MCF 10A (cell line): ENCODE results near the gene VSTM2B. TPM values are rescaled to one million over a fixed set of nuclear protein-coding genes. Genes with fewer than 3 reads are reported as not detected.
A peak's percentile ranks its signal among the peaks of the same experiment; 100 is the strongest.

Experiments
- BruUV-seq: library from RNA; stranded (reverse); fragments of 400-500 nt; replicated peaks from 2 replicates; lab custom pipeline; 2021; lab: Mats Ljungman, UMichigan
- CTCF ChIA-PET: fragments of 300-600 bp; sonication (Branson Sonifier 250); formaldehyde crosslinking; extraction: SDS; loops from one replicate; lab custom pipeline; 2021; ENCODE audit warnings: antibody characterized with exemption, inconsistent platforms; lab: Yijun Ruan, JAX
- POLR2A ChIA-PET: fragments of 300-600, 350-650 bp; sonication (Branson Sonifier 250); formaldehyde crosslinking; extraction: SDS; loops from one replicate; lab custom pipeline; 2020; ENCODE audit warnings: antibody characterized with exemption, inconsistent platforms; lab: Yijun Ruan, JAX
- DNase-seq: peaks from one replicate; pipeline ENCODE4 v3.0.0-alpha.2; 2018; ENCODE audit not compliant: unreplicated experiment
- H3K27ac Mint-ChIP-seq: one replicate; pipeline ENCODE4 v1.8.0; 2022; ENCODE audit warnings: mild to moderate bottlenecking, low read depth, mixed read lengths; ENCODE audit not compliant: unreplicated experiment
- H3K27me3 Mint-ChIP-seq: one replicate; pipeline ENCODE4 v1.8.0; 2022; ENCODE audit warnings: mixed read lengths; ENCODE audit not compliant: insufficient read depth, unreplicated experiment
- H3K36me3 Mint-ChIP-seq: one replicate; pipeline ENCODE4 v1.8.0; 2022; ENCODE audit warnings: mild to moderate bottlenecking, moderate library complexity, mixed read lengths; ENCODE audit not compliant: insufficient read depth, unreplicated experiment
- H3K4me1 Mint-ChIP-seq: one replicate; pipeline ENCODE4 v1.8.0; 2022; ENCODE audit warnings: mixed read lengths; ENCODE audit not compliant: insufficient read depth, unreplicated experiment
- H3K4me3 Mint-ChIP-seq: one replicate; pipeline ENCODE4 v1.8.0; 2022; ENCODE audit warnings: mild to moderate bottlenecking, moderate library complexity, mixed read lengths; ENCODE audit not compliant: unreplicated experiment
- H3K9me3 Mint-ChIP-seq: one replicate; pipeline ENCODE4 v1.8.0; 2022; ENCODE audit warnings: mixed read lengths; ENCODE audit not compliant: unreplicated experiment
- intact Hi-C: fragments of 100-400 bp; cut with micrococcal nuclease; formaldehyde crosslinking; loops from 2 replicates; pipeline ENCODE4 v1.14.1; 2022
- total RNA-seq: library from RNA; stranded (reverse); gene quantifications from 2 replicates; pipeline ENCODE4 v1.2.3, GENCODE V29; 2022
- TF ChIP-seq, protein P1 (sequence below): fragments of 200-600 bp; IDR thresholded peaks from one replicate; pipeline ENCODE4 v1.8.0; 2022; ENCODE audit warnings: antibody characterized with exemption, mild to moderate bottlenecking; ENCODE audit not compliant: unreplicated experiment

VSTM2B gene
- total RNA-seq, 1 experiment from 2014 or later: not detected

- Mint-ChIP-seq H3K36me3 (peaks cover 22% of the 10 kb centered on the region), H3K4me3 (peak within 1 kb of the TSS; percentile 99), H3K4me1 (no peaks in the 10 kb centered on the region), H3K9me3 (no peaks in the 10 kb centered on the region), H3K27me3 (no peaks in the 10 kb centered on the region), H3K27ac (peak within 1 kb of the TSS; percentile 100)
- ChIA-PET POLR2A (interaction anchor here (0.6 to 7.2 kb wide), 28 partner anchors 9 to 1957 kb away, joined by 3 to 126 read pairs (median 3); partner anchors contain the start of genes C19orf12 and UQCRFS1), CTCF (interaction anchor here (0.7 to 12.7 kb wide), 6 partner anchors 8 to 240 kb away, joined by 3 to 398 read pairs (median 3); partner anchors contain the start of gene C19orf12)
- intact Hi-C loops: loop anchor here (2.0 kb wide), 1 partner anchor 59 kb away; the partner anchor contains the start of gene PLEKHF1
- DNase-seq: peak; percentile 94
- TF ChIP-seq, protein P1, sequence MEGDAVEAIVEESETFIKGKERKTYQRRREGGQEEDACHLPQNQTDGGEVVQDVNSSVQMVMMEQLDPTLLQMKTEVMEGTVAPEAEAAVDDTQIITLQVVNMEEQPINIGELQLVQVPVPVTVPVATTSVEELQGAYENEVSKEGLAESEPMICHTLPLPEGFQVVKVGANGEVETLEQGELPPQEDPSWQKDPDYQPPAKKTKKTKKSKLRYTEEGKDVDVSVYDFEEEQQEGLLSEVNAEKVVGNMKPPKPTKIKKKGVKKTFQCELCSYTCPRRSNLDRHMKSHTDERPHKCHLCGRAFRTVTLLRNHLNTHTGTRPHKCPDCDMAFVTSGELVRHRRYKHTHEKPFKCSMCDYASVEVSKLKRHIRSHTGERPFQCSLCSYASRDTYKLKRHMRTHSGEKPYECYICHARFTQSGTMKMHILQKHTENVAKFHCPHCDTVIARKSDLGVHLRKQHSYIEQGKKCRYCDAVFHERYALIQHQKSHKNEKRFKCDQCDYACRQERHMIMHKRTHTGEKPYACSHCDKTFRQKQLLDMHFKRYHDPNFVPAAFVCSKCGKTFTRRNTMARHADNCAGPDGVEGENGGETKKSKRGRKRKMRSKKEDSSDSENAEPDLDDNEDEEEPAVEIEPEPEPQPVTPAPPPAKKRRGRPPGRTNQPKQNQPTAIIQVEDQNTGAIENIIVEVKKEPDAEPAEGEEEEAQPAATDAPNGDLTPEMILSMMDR: no peak
- BruUV-seq: TSS peak; percentile 74
These were observed 80.0 kb downstream of the VSTM2B start, which contains the start of gene POP4 for GRCh38 chr19:29605653-29606419. POP4 (plus strand) TSS chr19:29606283; CDS start chr19:29606319, 36 bp downstream.

GRCh38 chr19:29606420-29606747, 80.6 kb downstream of the VSTM2B start:
- H3K27me3 Mint-ChIP-seq: no peaks in the 10 kb centered on the region
- TF ChIP-seq, protein P1: no peak
- ChIA-PET CTCF (interaction anchor here (0.7 to 12.7 kb wide), 7 partner anchors 9 to 268 kb away, joined by 3 to 398 read pairs (median 3); partner anchors contain the start of gene C19orf12), POLR2A (interaction anchor here (0.6 to 7.2 kb wide), 25 partner anchors 8 to 1956 kb away, joined by 3 to 126 read pairs (median 3); partner anchors contain the start of genes C19orf12 and UQCRFS1)
- peak overlapping the region; percentile 100 for H3K27ac Mint-ChIP-seq
- H3K4me1 Mint-ChIP-seq: no peaks in the 10 kb centered on the region
- no peaks in the 10 kb centered on the region for H3K9me3 Mint-ChIP-seq
- H3K4me3 Mint-ChIP-seq: peak overlapping the region; percentile 99
- DNase-seq: no peak
- peaks cover 23% of the 10 kb centered on the region for H3K36me3 Mint-ChIP-seq
- BruUV-seq: TSS peak; percentile 67
- intact Hi-C loops: loop anchor here (2.0 kb wide), 1 partner anchor 58 kb away; the partner anchor contains the start of gene PLEKHF1

GRCh38 chr19:29609636-29610035, 83.8 kb downstream of the VSTM2B start:
- POLR2A ChIA-PET: interaction anchor here (7.2 kb wide), 1 partner anchor 105 kb away, joined by 126 read pairs; the partner anchor contains the start of gene C19orf12
- Mint-ChIP-seq H3K4me1 (no peaks in the 10 kb centered on the region), H3K4me3 (no peak overlapping the region), H3K27me3 (no peaks in the 10 kb centered on the region), H3K36me3 (peaks cover 39% of the 10 kb centered on the region), H3K27ac (no peak overlapping the region), H3K9me3 (no peaks in the 10 kb centered on the region)
- intact Hi-C loops: loop anchor here (1.0 to 10.0 kb wide), 2 partner anchors 82 to 1045 kb away; no protein-coding TSS in a partner anchor
- TF ChIP-seq, protein P1: no peak
- no TSS peak for BruUV-seq
- CTCF ChIA-PET: interaction anchor here (0.6 to 12.7 kb wide), 20 partner anchors 9 to 1703 kb away, joined by 3 to 398 read pairs (median 6); partner anchors contain the start of genes C19orf12 and URI1
- DNase-seq: no peak

GRCh38 chr19:29610213-29610573, 84.4 kb downstream of the VSTM2B start:
- H3K4me1 Mint-ChIP-seq: no peaks in the 10 kb centered on the region
- POLR2A ChIA-PET: interaction anchor here (7.2 kb wide), 1 partner anchor 105 kb away, joined by 126 read pairs; the partner anchor contains the start of gene C19orf12
- peaks cover 44% of the 10 kb centered on the region for H3K36me3 Mint-ChIP-seq
- CTCF ChIA-PET: interaction anchor here (0.5 to 12.7 kb wide), 36 partner anchors 10 to 1044 kb away, joined by 3 to 398 read pairs (median 4); partner anchors contain the start of genes C19orf12 and URI1
- no peak overlapping the region for H3K4me3 Mint-ChIP-seq
- no peaks in the 10 kb centered on the region for H3K27me3 Mint-ChIP-seq
- no TSS peak for BruUV-seq
- intact Hi-C loops: loop anchor here (1.0 to 10.0 kb wide), 2 partner anchors 81 to 1045 kb away; no protein-coding TSS in a partner anchor
- H3K27ac Mint-ChIP-seq: no peak overlapping the region
- TF ChIP-seq, protein P1: no peak
- no peaks in the 10 kb centered on the region for H3K9me3 Mint-ChIP-seq
- no peak for DNase-seq
